IgD-negative memory B cell (primary cell): ENCODE results near the gene CPT1B. TPM values are rescaled to one million over a fixed set of nuclear protein-coding genes. Genes with fewer than 3 reads are reported as not detected.
A peak's percentile ranks its signal among the peaks of the same experiment; 100 is the strongest.

Experiments
- H3K27ac Mint-ChIP-seq, 3 donors: one replicate each; pipeline ENCODE4 v1.8.0; 2020 to 2022; ENCODE audit warnings: mild to moderate bottlenecking in 3 of 3, mixed read lengths in 3 of 3, moderate library complexity in 1 of 3
- H3K27me3 Mint-ChIP-seq: one replicate; pipeline ENCODE4 v1.8.0; 2021; ENCODE audit warnings: mixed read lengths
- H3K36me3 Mint-ChIP-seq: one replicate; pipeline ENCODE4 v1.8.0; 2020; ENCODE audit warnings: mild to moderate bottlenecking, mixed read lengths
- H3K4me1 Mint-ChIP-seq, 3 donors: one replicate each; pipeline ENCODE4 v1.8.0; 2020 to 2022; ENCODE audit warnings: mixed read lengths in 3 of 3, mild to moderate bottlenecking in 1 of 3
- H3K4me3 Mint-ChIP-seq, 4 donors: one replicate each; pipeline ENCODE4 v1.8.0; 2020 to 2022; ENCODE audit warnings: mild to moderate bottlenecking in 4 of 4, mixed read lengths in 4 of 4, moderate library complexity in 3 of 4
- H3K9me3 Mint-ChIP-seq, 3 donors: one replicate each; pipeline ENCODE4 v1.8.0; 2020 to 2021; ENCODE audit warnings: mixed read lengths in 3 of 3, mild to moderate bottlenecking in 1 of 3
- polyA plus RNA-seq: library from polyadenylated mRNA; unstranded; fragments of 300-500 nt; fragmentation: Illumina TruSeq; gene quantifications from one replicate; pipeline ENCODE4 v1.2.3, GENCODE V29; 2021

Gene CPT1B
- polyA plus RNA-seq, 1 donor from 2014 or later: 1.6 TPM

GRCh38 chr22:50585238-50585637, 7.0 kb upstream of the CPT1B start:
- no peaks in the 10 kb centered on the region for H3K9me3 Mint-ChIP-seq
- peak overlapping the region in 1 of 3 donors; percentile 26 for H3K27ac Mint-ChIP-seq
- peak overlapping the region in 2 of 4 donors; percentile 18 to 83 for H3K4me3 Mint-ChIP-seq
- peaks cover 5 to 8% (median 5%) of the 10 kb centered on the region in 3 donors for H3K4me1 Mint-ChIP-seq
- no peaks in the 10 kb centered on the region for H3K27me3 Mint-ChIP-seq
- H3K36me3 Mint-ChIP-seq: peaks cover 4% of the 10 kb centered on the region

GRCh38 chr22:50584106-50585096, 6.2 kb upstream of the CPT1B start:
- Mint-ChIP-seq H3K27me3 (no peaks in the 10 kb centered on the region), H3K9me3 (no peaks in the 10 kb centered on the region), H3K36me3 (peaks cover 2% of the 10 kb centered on the region), H3K27ac (peak overlapping the region in 1 of 3 donors; percentile 26), H3K4me1 (peaks cover 5 to 10% (median 7%) of the 10 kb centered on the region in 3 donors), H3K4me3 (peak overlapping the region in 2 of 4 donors; percentile 18 to 98)

- no peaks in the 10 kb centered on the region for H3K9me3 Mint-ChIP-seq
- H3K36me3 Mint-ChIP-seq: no peaks in the 10 kb centered on the region
- H3K4me3 Mint-ChIP-seq: peak overlapping the region; percentile 91 to 98 (median 98)
- peak overlapping the region; percentile 34 to 97 (median 94) for H3K27ac Mint-ChIP-seq
- H3K4me1 Mint-ChIP-seq: peaks cover 5 to 10% (median 7%) of the 10 kb centered on the region in 3 donors
- H3K27me3 Mint-ChIP-seq: no peaks in the 10 kb centered on the region
Observed at GRCh38 chr22:50583294-50583861, 5.2 kb upstream of the CPT1B start.

- H3K27ac Mint-ChIP-seq: peak within 1 kb of the TSS; percentile 94 to 97 (median 96)
- H3K36me3 Mint-ChIP-seq: no peaks in the 10 kb centered on the region
- no peaks in the 10 kb centered on the region for H3K27me3 Mint-ChIP-seq
- H3K4me3 Mint-ChIP-seq: peak within 1 kb of the TSS; percentile 91 to 98 (median 98)
- no peaks in the 10 kb centered on the region for H3K9me3 Mint-ChIP-seq
- peaks cover 5 to 10% (median 7%) of the 10 kb centered on the region in 3 donors for H3K4me1 Mint-ChIP-seq
Observed at GRCh38 chr22:50582493-50583293, 4.5 kb upstream of the CPT1B start, which contains the start of gene CHKB. TSS of gene CHKB (minus strand) at chr22:50582849. CDS start at chr22:50582781, 68 bp downstream.

GRCh38 chr22:50581950-50582492, 3.8 kb upstream of the CPT1B start:
- Mint-ChIP-seq H3K9me3 (no peaks in the 10 kb centered on the region), H3K36me3 (peaks cover 1% of the 10 kb centered on the region), H3K4me1 (peaks cover 5 to 10% (median 9%) of the 10 kb centered on the region in 3 donors), H3K27me3 (no peaks in the 10 kb centered on the region), H3K27ac (peak overlapping the region; percentile 94 to 97 (median 96)), H3K4me3 (peak overlapping the region; percentile 91 to 98 (median 98))

GRCh38 chr22:50581031-50581949, 3.1 kb upstream of the CPT1B start:
- Mint-ChIP-seq H3K4me3 (peak overlapping the region; percentile 91 to 98 (median 98)), H3K36me3 (peaks cover 1% of the 10 kb centered on the region), H3K4me1 (peaks cover 5 to 10% (median 9%) of the 10 kb centered on the region in 3 donors), H3K27me3 (no peaks in the 10 kb centered on the region), H3K9me3 (no peaks in the 10 kb centered on the region), H3K27ac (peak overlapping the region in 2 of 3 donors; percentile 94 to 97)

- peaks cover 5 to 10% (median 9%) of the 10 kb centered on the region in 3 donors for H3K4me1 Mint-ChIP-seq
- H3K27me3 Mint-ChIP-seq: no peaks in the 10 kb centered on the region
- H3K9me3 Mint-ChIP-seq: no peaks in the 10 kb centered on the region
- H3K4me3 Mint-ChIP-seq: peak overlapping the region in 1 of 4 donors; percentile 54
- peaks cover 1% of the 10 kb centered on the region for H3K36me3 Mint-ChIP-seq
- peak overlapping the region in 1 of 3 donors; percentile 52 for H3K27ac Mint-ChIP-seq
Observed at GRCh38 chr22:50579752-50580151, 1.5 kb upstream of the CPT1B start.

- Mint-ChIP-seq H3K27me3 (no peaks in the 10 kb centered on the region), H3K4me1 (peaks cover 5 to 10% (median 9%) of the 10 kb centered on the region in 3 donors), H3K36me3 (peaks cover 1% of the 10 kb centered on the region), H3K9me3 (no peaks in the 10 kb centered on the region), H3K4me3 (no peak overlapping the region), H3K27ac (no peak overlapping the region)
Observed at GRCh38 chr22:50578776-50579310, 616 bp upstream of the CPT1B start.

- Mint-ChIP-seq H3K36me3 (peaks cover 1% of the 10 kb centered on the region), H3K9me3 (no peaks in the 10 kb centered on the region), H3K27ac (no peak overlapping the region), H3K4me3 (no peak overlapping the region), H3K27me3 (no peaks in the 10 kb centered on the region), H3K4me1 (peaks cover 1 to 6% (median 3%) of the 10 kb centered on the region in 3 donors)
Observed at GRCh38 chr22:50577697-50577986, 585 bp downstream of the CPT1B start.

GRCh38 chr22:50576806-50577696, 1.2 kb downstream of the CPT1B start:
- H3K27me3 Mint-ChIP-seq: no peaks in the 10 kb centered on the region
- H3K27ac Mint-ChIP-seq: peak overlapping the region in 1 of 3 donors; percentile 39
- H3K4me3 Mint-ChIP-seq: no peak overlapping the region

GRCh38 chr22:50576070-50576469, 2.2 kb downstream of the CPT1B start:
- H3K9me3 Mint-ChIP-seq: no peaks in the 10 kb centered on the region
- peaks cover 4% of the 10 kb centered on the region for H3K36me3 Mint-ChIP-seq
- H3K4me1 Mint-ChIP-seq: peaks cover 0 to 4% (median 3%) of the 10 kb centered on the region in 3 donors
- peak overlapping the region in 1 of 3 donors; percentile 39 for H3K27ac Mint-ChIP-seq
- H3K27me3 Mint-ChIP-seq: no peaks in the 10 kb centered on the region
- no peak overlapping the region for H3K4me3 Mint-ChIP-seq

More at GRCh38 chr22:50576806-50577696, 1.2 kb downstream of the CPT1B start:
- Mint-ChIP-seq H3K9me3 (no peaks in the 10 kb centered on the region), H3K4me1 (peaks cover 0 to 5% (median 3%) of the 10 kb centered on the region in 3 donors), H3K36me3 (peaks cover 1% of the 10 kb centered on the region)

- H3K36me3 Mint-ChIP-seq: peaks cover 4% of the 10 kb centered on the region
- no peaks in the 10 kb centered on the region for H3K9me3 Mint-ChIP-seq
- no peak overlapping the region for H3K27ac Mint-ChIP-seq
- peaks cover under 1% of the 10 kb centered on the region for H3K27me3 Mint-ChIP-seq
- H3K4me3 Mint-ChIP-seq: no peak overlapping the region
- peaks cover 0 to 3% (median 2%) of the 10 kb centered on the region in 3 donors for H3K4me1 Mint-ChIP-seq
Observed at GRCh38 chr22:50575426-50575941, 2.7 kb downstream of the CPT1B start.
